Nephron (organoid): ENCODE results near the gene AS3MT.

Experiments used
- H3K27ac Mint-ChIP-seq, 3 experiments: 2 replicates each; pipeline ENCODE4 v1.8.0; 2020; ENCODE audit warnings: mixed read lengths in 3 of 3, mild to moderate bottlenecking in 2 of 3, moderate library complexity in 1 of 3
- H3K27me3 Mint-ChIP-seq: 2 replicates; pipeline ENCODE4 v1.8.0; 2021; ENCODE audit warnings: low read depth, mild to moderate bottlenecking, moderate library complexity, mixed read lengths
- H3K36me3 Mint-ChIP-seq: 2 replicates; pipeline ENCODE4 v1.8.0; 2020; ENCODE audit warnings: low read depth, mixed read lengths
- H3K4me1 Mint-ChIP-seq: 2 replicates; pipeline ENCODE4 v1.8.0; 2020; ENCODE audit warnings: mixed read lengths
- H3K4me3 Mint-ChIP-seq, 3 experiments: 2 replicates each; pipeline ENCODE4 v1.8.0; 2020; ENCODE audit warnings: mild to moderate bottlenecking in 3 of 3, mixed read lengths in 3 of 3, moderate library complexity in 2 of 3
- H3K9me3 Mint-ChIP-seq: 2 replicates; pipeline ENCODE4 v1.8.0; 2020; ENCODE audit warnings: mixed read lengths
- TF ChIP-seq, protein P1 (sequence below), 3 experiments: fragments of 200-600 bp; sonication (generic); IDR thresholded peaks; one replicate each; pipeline ENCODE4 v1.5.0; 2021; ENCODE audit warnings: antibody characterized with exemption in 3 of 3; ENCODE audit not compliant: unreplicated experiment in 3 of 3

AS3MT gene

DNA sequence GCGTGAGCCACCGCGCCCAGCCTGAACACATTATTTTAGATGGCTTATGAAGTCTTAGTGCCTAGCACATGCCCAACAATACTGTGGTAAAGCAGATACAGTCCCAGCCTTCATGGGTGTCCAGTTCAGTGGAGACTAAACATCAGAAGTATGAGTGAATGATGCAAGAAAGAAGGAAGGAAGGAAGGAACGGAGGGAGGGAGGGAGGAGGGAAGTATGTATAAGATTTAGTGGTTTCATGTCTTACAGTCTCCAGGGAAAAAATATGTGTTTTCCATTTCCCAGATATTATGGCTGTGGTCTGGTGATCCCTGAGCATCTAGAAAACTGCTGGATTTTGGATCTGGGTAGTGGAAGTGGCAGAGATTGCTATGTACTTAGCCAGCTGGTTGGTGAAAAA is 2.9 kb downstream of the AS3MT start:
- TF ChIP-seq, protein P1, sequence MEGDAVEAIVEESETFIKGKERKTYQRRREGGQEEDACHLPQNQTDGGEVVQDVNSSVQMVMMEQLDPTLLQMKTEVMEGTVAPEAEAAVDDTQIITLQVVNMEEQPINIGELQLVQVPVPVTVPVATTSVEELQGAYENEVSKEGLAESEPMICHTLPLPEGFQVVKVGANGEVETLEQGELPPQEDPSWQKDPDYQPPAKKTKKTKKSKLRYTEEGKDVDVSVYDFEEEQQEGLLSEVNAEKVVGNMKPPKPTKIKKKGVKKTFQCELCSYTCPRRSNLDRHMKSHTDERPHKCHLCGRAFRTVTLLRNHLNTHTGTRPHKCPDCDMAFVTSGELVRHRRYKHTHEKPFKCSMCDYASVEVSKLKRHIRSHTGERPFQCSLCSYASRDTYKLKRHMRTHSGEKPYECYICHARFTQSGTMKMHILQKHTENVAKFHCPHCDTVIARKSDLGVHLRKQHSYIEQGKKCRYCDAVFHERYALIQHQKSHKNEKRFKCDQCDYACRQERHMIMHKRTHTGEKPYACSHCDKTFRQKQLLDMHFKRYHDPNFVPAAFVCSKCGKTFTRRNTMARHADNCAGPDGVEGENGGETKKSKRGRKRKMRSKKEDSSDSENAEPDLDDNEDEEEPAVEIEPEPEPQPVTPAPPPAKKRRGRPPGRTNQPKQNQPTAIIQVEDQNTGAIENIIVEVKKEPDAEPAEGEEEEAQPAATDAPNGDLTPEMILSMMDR (IDR thresholded peaks at IDR 0.05; ENCODE audit: unreplicated experiment in 3 of 3), result no peak
- H3K9me3 Mint-ChIP-seq, result no peaks in the 10 kb centered on the region
- H3K27me3 Mint-ChIP-seq, result no peaks in the 10 kb centered on the region
- peak overlapping the region in 2 of 3 experiments; percentile 37 to 42 for H3K4me3 Mint-ChIP-seq
- peaks cover 10% of the 10 kb centered on the region for H3K36me3 Mint-ChIP-seq
- peaks cover 17% of the 10 kb centered on the region for H3K4me1 Mint-ChIP-seq
- H3K27ac Mint-ChIP-seq, result no peak overlapping the region

DNA sequence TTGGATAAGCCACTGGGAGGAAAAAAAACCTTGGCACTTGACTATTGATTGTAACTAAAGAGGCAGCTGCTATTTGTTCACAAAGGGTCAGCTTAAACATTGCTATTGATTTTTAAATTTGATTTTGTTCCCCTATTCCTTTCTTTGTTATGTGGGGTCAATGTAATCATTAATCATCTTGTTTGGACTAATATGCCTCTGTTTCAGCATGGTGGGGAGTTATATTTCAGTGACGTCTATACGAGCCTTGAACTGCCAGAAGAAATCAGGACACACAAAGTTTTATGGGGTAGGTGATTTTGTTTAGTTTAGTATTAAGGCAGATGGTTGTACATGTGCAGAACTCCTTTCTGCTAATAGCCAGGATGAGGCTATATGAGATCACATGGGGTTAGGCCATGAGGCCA is 7.5 kb downstream of the AS3MT start:
- Mint-ChIP-seq H3K9me3 (no peaks in the 10 kb centered on the region), H3K36me3 (peaks cover 20% of the 10 kb centered on the region), H3K4me3 (no peak overlapping the region), H3K27ac (no peak overlapping the region), H3K4me1 (no peaks in the 10 kb centered on the region), H3K27me3 (no peaks in the 10 kb centered on the region)
- TF ChIP-seq, protein P1 (IDR thresholded peaks at IDR 0.05; ENCODE audit: unreplicated experiment in 3 of 3), result no peak

DNA sequence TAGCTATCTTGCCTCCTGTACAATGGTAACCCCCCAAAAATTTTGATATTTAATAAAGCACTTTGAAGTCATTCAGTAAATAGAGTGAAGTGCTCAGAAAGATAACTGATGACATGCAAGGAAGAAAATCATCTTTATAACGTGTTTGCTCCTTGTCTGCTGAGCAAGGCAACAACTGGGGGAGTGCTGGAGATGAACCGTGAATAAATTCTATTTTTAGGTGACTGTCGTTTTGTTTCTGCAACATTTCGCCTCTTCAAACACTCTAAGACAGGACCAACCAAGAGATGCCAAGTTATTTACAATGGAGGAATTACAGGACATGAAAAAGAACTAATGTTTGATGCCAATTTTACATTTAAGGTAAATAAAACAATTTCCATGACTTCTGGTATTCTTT is 9.4 kb downstream of the AS3MT start:
- TF ChIP-seq, protein P1 (IDR thresholded peaks at IDR 0.05; ENCODE audit: unreplicated experiment in 3 of 3), result no peak
- no peak overlapping the region for H3K27ac Mint-ChIP-seq
- no peaks in the 10 kb centered on the region for H3K9me3 Mint-ChIP-seq
- H3K4me3 Mint-ChIP-seq, result no peak overlapping the region
- H3K4me1 Mint-ChIP-seq, result no peaks in the 10 kb centered on the region
- no peaks in the 10 kb centered on the region for H3K27me3 Mint-ChIP-seq
- peaks cover 20% of the 10 kb centered on the region for H3K36me3 Mint-ChIP-seq

DNA sequence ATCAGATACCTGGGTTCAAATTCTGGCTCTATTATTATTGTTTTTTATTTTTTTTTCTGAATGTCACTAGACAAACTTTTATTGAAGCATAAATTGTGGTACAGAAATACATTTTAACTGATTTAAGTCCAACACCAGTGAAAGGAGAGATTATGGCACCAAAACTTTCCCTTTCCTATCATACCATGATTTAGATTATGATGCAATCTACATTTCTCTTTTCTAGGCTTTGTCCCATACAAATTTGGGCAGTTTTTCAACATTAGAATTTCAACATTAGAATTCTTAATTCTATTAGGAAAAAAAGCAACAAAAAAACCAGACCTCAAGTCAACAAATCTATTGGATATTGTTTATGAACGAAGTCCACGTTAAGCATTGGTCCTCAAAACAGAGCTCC is 11.0 kb downstream of the AS3MT start:
- TF ChIP-seq, protein P1 (IDR thresholded peaks at IDR 0.05; ENCODE audit: unreplicated experiment in 3 of 3), result no peak
- H3K9me3 Mint-ChIP-seq, result no peaks in the 10 kb centered on the region
- no peaks in the 10 kb centered on the region for H3K27me3 Mint-ChIP-seq
- peaks cover 20% of the 10 kb centered on the region for H3K36me3 Mint-ChIP-seq
- H3K4me3 Mint-ChIP-seq, result no peak overlapping the region
- no peaks in the 10 kb centered on the region for H3K4me1 Mint-ChIP-seq
- H3K27ac Mint-ChIP-seq, result no peak overlapping the region

DNA sequence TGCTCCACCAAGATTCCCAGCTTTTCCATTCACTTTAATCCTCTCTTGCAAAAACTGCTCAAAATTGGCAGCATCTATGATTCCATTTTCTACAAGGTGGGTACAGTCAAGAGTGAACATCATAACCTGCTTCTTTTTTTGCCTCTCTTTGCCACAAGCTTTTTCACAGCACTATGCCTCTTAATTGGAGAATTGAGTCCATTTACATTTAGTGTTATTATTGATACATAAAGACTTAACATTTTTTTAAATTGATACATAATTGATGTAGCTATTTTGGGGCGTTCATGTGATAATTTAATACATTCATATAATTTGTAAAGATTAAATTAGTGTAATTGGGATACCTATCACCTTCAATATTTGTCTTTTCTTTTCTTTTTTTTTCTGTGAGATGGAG is 18.8 kb downstream of the AS3MT start:
- H3K4me1 Mint-ChIP-seq, result no peaks in the 10 kb centered on the region
- TF ChIP-seq, protein P1 (IDR thresholded peaks at IDR 0.05; ENCODE audit: unreplicated experiment in 3 of 3), result no peak
- peaks cover 42% of the 10 kb centered on the region for H3K36me3 Mint-ChIP-seq
- peaks cover 2% of the 10 kb centered on the region for H3K9me3 Mint-ChIP-seq
- no peak overlapping the region for H3K27ac Mint-ChIP-seq
- no peaks in the 10 kb centered on the region for H3K27me3 Mint-ChIP-seq
- H3K4me3 Mint-ChIP-seq, result no peak overlapping the region

DNA sequence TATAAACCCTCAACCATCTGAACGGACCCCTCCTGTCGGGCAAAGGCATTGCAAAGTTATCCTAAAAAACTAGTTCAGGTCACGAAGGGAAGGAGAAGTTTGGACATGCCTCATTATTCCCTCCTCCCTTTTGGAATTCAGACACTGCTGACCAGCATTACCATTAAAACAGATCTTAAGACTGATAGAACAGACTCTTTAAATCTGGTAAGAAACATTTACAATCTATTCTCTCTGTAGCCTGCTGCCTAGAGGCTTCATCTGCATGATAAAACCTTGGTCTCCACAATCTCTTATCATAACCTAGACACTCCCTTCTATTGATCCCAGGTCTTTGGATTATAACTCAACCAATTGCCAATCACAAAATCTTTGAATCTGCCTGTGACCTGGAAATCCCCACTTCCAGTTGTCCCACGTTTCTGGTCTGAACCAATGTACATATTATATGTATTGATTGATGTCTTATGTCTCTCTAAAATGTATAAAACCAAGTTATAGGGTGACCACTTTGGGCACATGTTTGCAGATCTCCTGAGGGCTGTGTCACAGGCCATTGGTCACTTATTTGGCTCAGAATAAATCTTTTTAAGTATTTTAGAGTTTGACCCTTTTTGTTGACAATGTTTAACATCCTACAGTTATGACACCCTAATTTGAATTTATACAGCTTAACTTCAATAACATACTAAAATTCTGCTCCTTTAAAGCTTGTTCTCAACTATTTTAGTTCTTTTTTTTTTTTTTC is 25.4 kb downstream of the AS3MT start:
- Mint-ChIP-seq H3K27me3 (no peaks in the 10 kb centered on the region), H3K4me1 (no peaks in the 10 kb centered on the region), H3K4me3 (no peak overlapping the region), H3K27ac (no peak overlapping the region), H3K9me3 (no peaks in the 10 kb centered on the region), H3K36me3 (peaks cover 24% of the 10 kb centered on the region)
- TF ChIP-seq, protein P1 (IDR thresholded peaks at IDR 0.05; ENCODE audit: unreplicated experiment in 3 of 3), result no peak
